Measurements from ENCODE around the gene BDH1. TPM values are rescaled to one million over a fixed set of nuclear protein-coding genes. Genes with fewer than 3 reads are reported as not detected.

BDH1 gene
- total and polyA plus RNA-seq, 2 of the 13 experiments (the other 11 are each of a cell fraction or from before 2014, with no cell fraction given): 21.2 to 71.9 TPM

- no peak for TF ChIP-seq PRDM10 (CRISPR knock-in tag; IDR thresholded peaks at IDR 0.05; ENCODE audit: low read depth)
- TF ChIP-seq FOXA3 (CRISPR knock-in tag; IDR thresholded peaks at IDR 0.05): peak; percentile 62
- no peak for TF ChIP-seq RBM39 (IDR thresholded peaks at IDR 0.05; ENCODE audit: low read depth, low read length, poor library complexity, severe bottlenecking)
- TF ChIP-seq MED13 (CRISPR knock-in tag; IDR thresholded peaks at IDR 0.05): no peak; the same call in 1 of the 2 replicates
- no peak for TF ChIP-seq E2F5 (CRISPR knock-in tag; conservative IDR thresholded peaks at IDR 0.05)
- no peak for TF ChIP-seq ZNF652 (CRISPR knock-in tag; IDR thresholded peaks at IDR 0.05; ENCODE audit: borderline replicate concordance, low read depth)
- TF ChIP-seq ZBTB26 (CRISPR knock-in tag; IDR thresholded peaks at IDR 0.05; ENCODE audit: borderline replicate concordance): peak; percentile 84
- TF ChIP-seq CBX5 (CRISPR knock-in tag; IDR thresholded peaks at IDR 0.05; ENCODE audit: borderline replicate concordance): no peak; the same call in 1 of the 2 replicates
- TF ChIP-seq ZNF558 (CRISPR knock-in tag; IDR thresholded peaks at IDR 0.05; ENCODE audit: borderline replicate concordance): no peak
- no peak for TF ChIP-seq ZNF678 (CRISPR knock-in tag; IDR thresholded peaks at IDR 0.05)
- TF ChIP-seq ZBTB3 (CRISPR knock-in tag; IDR thresholded peaks at IDR 0.05; ENCODE audit: borderline replicate concordance, low read depth): no peak
- TF ChIP-seq ZNF367 (CRISPR knock-in tag; IDR thresholded peaks at IDR 0.05; ENCODE audit: borderline replicate concordance): no peak
- TF ChIP-seq POLR2AphosphoS2 (IDR thresholded peaks at IDR 0.05; ENCODE audit: low read depth, low read length): no peak
- TF ChIP-seq GPBP1L1 (CRISPR knock-in tag; IDR thresholded peaks at IDR 0.05): no peak
- no peak for TF ChIP-seq ZFYVE20 (CRISPR knock-in tag; IDR thresholded peaks at IDR 0.05; ENCODE audit: borderline replicate concordance, low read depth)
- TF ChIP-seq SNAPC2 (CRISPR knock-in tag; IDR thresholded peaks at IDR 0.05): no peak
- no peak for TF ChIP-seq NFE2L1 (CRISPR knock-in tag; IDR thresholded peaks at IDR 0.05; ENCODE audit: borderline replicate concordance)
- TF ChIP-seq GLI4 (CRISPR knock-in tag; IDR thresholded peaks at IDR 0.05; ENCODE audit: borderline replicate concordance): no peak
- no peak for TF ChIP-seq ZNF709 (CRISPR knock-in tag; IDR thresholded peaks at IDR 0.05)
- no peak for TF ChIP-seq ZNF232 (CRISPR knock-in tag; IDR thresholded peaks at IDR 0.05; ENCODE audit: borderline replicate concordance)
Measured at GRCh38 chr3:197471221-197472010, 84.4 kb downstream of the BDH1 start (continued).
